ENCODE results near the gene GPER1.
"Not testable (repeated sequence)": the region's sequence is repeated elsewhere in the genome, so short reads cannot be mapped to it uniquely, and the experiment has no call there.

The GPER1 gene

DNA sequence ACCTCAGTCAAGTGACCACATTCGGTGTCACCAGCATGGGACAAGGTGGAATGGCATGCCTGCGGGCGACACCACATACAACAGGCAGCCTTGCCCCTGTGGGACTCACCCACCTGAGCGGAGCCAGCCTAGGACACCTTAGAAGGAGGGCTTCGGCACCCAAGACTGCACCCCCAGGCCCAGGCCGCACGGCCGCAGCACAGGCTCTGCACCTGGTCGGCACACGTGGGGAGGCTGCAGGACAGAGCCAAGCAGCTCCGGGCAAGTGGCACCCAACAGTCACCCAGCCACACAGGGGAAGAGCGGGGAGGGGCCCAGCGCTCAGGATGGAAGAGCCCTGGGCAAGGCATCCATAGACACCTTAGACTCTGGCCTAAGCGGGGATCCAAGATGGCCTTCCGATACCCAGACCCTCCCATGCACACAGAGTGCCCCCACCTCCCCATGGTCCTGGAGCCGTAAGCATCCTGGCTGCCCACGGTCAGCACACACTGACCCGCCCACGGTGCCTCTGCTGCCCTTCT lies 16.1 kb upstream of the GPER1 start:
- no peak for DNase-seq

DNA sequence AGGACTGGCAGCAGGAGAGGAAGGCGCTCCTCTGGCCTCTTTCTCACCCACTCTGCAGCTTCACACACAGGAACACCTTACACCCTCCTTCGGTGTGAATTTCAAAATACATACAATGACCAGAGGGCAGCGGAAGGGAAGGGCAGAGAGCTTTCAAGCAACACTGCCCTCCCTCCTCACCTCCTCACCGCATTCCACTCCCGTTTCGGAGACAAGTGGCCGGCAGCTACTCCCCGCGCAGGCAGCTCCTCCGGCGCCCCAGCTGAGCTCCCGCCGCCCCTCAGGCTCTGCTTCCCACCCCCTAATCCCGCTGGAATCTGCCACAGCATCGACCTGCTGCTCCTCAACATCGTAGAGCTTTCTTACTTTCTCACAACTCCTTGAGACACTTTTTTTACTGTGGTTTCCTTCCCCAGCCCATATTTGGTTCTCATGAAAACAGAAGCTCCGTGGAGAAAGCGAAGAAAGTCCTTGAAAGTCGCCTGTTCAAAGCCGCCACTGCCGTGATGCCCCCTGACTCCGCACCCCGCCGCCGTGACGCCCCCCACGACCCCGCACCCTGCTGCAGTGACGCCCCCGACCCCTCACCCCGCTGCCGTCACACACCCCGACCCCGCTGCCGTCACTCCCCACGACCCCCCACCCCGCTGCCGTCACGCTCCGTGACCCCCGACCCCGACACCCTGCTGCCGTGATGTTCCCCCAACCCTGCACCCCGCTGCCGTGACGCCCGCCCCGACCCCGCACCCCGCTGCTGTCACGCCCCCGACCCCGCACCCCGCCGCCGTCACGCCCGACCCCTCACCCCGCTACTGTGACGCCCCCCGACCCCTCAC lies 14.6 kb upstream of the GPER1 start:
- DNase-seq = no peak

DNA sequence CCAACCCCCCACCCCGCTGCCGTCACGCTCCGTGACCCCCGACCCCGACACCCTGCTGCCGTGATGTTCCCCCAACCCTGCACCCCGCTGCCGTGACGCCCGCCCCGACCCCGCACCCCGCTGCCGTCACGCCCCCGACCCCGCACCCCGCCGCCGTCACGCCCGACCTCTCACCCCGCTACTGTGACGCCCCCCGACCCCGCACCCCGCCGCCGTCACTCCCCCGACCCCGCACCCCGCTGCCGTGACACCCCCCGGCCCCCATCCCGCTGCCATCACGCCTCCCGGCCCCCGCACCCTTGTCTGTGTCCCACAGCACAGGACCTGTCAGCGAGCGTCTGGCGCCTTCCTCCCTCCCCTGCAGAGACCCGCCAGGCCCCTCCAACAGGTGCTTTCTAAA lies 13.9 kb upstream of the GPER1 start:
- DNase-seq = not testable (repeated sequence)

DNA sequence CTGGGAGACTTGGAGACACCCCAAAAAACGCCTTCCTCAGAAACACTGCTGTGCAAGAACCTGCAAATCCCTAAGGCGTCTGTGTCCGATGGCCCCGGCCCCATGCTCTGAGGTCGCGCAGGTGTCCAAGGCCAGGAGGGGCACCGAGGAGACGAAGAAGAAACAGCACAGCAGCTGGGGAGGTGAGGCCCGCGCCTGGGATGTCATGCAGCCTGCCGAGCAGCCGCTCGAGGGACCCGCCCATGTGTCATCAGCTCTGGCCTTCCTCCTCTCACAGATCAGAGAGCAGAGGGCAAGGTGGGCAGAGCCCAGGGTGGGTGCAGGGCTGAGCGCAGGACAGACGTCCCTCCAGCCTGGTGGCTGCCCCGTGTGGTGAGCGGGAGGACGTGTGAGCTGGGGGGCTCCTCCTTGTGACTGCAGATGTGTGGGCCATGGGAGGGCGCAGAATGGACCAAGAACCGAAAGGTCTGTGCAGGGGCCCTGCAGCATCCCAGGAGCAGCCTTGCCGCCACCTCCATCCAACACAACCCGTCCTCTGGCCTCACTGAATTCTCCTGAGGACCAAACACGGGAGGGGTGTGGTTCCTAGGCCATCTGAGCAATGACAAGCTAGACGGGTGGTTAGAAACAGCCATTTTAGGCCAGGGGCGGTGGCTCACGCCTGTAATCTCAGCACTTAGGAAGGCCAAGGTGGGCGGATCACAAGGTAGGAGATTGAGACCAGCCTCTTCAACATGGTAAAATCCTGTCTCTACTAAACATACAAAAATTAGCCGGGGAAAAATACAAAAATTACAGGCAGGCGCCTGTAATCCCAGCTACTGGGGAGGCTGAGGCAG lies 13.1 kb upstream of the GPER1 start:
- no peak for DNase-seq

DNA sequence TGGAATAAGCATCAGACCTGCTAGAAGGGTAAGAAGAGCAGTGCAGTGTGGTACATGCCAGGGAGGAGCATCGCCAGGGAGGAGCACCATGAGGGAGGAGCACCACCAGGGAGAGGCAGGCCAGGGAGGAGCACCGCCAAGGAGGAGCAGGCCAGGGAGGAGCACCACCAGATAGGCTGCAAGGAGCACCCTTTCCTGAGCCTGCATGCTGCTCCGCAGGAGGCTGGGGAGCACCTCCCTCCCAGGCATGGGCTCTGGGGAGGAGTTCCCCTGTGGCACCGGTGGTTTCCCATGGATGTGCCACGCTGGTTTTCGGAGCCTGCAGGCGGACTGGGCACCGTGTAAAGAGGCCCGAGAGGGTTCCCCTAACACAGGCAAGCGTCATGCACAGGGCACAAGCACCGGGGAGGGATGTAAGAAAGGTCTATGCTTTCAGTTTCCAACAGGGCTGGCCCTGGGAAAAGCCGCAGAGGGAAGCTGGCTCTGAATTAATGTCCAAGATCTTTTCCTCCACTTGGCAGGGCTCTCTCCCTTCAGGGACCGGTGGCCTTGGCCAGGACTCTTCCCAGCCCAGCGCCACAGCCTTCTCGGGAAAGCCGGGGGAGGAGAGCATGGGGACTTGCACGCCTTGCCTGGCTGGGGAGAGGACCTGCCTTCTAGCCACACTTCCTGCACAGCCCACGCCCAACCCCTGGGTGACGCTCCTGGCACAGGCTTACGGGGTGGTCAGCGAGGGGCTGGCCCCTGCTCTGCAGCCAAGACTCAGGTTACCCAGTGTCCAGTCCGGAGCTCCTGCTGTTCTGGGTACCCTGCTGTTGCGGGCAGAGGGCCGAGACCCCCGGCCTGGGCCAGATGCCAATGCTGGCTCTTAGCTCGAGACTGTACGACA lies 11.5 kb upstream of the GPER1 start:
- DNase-seq = no peak

DNA sequence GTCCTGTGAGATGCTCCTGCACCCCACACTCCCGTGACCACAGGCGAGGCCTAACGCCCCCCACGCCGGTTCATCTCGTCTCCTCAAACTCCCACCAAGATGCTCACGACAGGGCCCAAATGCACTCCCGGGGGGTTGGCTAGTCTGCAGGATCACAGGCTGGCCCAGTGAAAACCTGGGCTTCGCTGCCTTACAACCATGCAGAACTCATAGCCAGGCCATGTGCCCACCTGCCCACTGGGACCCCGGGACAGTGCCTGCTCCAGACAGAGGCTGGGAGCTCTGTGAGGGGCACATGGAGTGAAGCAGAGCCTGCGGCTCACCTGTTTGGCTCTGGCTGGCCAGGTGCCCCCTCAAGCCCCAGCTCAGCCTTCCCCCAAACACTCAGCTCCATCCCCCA lies 9.4 kb upstream of the GPER1 start:
- no peak for DNase-seq

DNA sequence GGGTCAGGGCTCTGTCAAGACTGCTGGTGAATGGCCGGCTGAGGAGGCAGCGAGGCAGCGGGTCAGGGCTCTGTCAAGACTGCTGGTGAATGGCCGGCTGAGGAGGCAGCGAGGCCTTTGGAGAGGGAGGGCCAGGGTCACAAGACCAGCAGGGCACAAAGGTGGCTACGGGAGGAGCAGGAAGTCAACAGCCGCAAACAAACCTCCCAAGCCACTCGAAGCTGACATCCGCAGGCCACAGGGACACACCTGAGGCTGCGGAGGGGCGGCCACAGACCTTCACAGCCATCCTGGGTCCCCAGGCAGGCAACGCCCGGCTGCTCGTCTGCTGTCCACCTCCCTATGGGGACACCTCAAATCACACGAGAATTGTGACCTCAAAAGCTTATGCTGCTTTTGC lies 8.9 kb upstream of the GPER1 start:
- DNase-seq = no peak

DNA sequence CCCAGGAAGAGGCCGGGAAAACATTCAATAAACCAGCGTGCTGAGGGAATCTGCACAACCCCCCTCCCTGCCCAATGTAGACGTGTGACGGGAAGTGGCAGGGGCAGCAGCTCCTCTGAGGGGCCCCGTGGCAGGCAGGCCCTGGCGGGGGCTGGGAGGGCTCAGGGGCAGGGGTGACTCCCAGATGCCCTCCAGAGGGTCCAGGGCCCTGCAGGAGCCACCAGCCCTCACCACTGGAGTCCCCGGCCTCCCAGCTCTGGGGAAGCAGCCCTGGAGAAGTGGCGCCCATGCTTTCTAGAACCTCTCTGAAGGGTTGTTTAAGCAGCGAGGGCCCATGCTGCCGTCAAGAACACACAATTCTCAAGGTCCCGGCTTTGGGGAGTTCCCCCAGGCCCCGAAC lies 8.4 kb upstream of the GPER1 start:
- no peak for DNase-seq

DNA sequence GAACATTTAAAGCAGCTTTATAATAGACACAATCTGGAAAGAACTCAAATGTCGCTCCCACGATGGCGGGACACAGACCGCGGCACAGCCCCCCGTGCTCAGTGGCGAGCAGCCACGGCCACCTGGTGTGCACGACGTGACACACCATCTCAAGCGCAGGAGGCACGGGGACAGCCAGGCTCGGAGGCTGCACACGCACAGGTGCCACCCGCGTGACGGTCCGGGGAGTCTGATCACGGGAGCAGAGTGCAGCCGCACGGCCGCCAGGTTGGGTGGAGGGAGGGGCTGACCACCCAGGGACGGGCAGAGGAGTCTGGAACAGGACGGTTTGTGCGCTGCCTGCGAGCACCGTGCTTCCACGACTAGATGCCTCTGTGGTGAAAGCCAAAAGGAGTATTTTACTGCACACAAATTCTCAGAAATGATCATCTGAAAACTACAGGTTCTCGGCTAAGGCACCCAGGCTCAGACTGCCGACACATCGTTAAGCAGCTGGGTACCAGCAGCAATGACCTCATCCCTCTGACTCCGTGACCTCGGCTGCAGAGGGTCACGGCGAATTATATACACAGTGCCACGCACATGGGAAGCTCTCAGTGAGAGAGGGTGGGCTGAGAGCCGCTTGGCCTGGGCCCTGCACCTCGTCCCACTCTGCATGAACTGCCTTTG lies 7.5 kb upstream of the GPER1 start:
- DNase-seq = no peak

DNA sequence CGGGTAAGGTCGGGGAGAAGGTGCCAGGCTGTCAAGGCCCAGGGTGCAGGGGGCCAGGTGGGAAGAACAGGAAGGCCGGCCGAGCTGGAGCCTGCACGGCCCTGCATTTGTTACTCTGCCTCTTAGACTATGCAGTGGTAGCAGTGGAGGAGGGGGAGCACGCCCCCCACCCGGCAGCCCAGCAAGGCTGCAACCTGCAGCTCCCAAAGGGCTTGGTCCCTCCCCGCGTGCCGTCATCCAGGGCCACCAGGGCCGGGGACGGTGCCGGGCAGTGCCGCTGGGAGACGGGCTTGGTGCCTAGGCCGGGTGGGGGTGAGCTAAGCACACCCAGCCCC lies 7.0 kb upstream of the GPER1 start:
- no peak for DNase-seq

DNA sequence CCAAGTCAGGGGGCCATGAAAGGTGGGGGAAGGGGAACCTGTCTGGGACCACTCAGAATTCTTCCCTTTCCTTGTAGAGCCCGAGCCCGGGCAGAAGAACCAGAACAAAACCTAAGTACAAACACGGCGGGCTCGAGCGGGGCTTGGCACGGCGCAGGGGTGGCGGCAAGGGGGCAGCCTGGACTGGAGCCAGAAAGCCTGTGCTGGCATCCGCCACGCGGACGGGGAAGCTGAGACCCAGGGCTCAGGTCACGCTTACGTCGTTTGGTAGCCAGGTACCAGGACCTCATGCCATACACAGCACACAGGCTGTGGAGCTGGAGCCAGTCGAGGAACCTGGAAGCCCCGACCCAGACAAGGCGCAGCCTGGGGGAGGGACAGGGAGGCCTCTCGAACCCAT lies 6.6 kb upstream of the GPER1 start:
- no peak for DNase-seq

DNA sequence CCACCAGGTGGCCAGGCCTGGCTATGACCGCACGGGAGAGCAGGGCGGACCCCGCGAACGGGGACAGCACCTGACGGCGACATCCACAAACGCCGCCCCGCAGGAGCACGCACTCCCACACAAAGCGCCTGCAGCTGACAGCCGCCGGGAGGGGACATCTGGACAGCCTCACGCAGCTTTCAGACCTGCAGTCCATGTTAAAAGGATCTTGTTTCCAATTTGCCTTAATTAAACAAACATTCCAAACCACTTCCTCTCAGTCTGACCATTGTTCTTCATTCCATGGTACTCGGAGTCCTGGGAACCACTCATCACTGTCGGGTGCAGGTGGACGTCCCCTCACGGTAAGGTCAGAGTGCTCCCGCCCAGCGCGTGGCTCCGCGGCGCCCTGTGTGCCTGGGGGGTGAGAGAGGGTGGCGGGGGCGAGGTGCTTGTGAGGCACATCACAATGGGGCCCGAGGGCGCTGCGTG lies 5.9 kb upstream of the GPER1 start:
- DNase-seq = peak; percentile 70

DNA sequence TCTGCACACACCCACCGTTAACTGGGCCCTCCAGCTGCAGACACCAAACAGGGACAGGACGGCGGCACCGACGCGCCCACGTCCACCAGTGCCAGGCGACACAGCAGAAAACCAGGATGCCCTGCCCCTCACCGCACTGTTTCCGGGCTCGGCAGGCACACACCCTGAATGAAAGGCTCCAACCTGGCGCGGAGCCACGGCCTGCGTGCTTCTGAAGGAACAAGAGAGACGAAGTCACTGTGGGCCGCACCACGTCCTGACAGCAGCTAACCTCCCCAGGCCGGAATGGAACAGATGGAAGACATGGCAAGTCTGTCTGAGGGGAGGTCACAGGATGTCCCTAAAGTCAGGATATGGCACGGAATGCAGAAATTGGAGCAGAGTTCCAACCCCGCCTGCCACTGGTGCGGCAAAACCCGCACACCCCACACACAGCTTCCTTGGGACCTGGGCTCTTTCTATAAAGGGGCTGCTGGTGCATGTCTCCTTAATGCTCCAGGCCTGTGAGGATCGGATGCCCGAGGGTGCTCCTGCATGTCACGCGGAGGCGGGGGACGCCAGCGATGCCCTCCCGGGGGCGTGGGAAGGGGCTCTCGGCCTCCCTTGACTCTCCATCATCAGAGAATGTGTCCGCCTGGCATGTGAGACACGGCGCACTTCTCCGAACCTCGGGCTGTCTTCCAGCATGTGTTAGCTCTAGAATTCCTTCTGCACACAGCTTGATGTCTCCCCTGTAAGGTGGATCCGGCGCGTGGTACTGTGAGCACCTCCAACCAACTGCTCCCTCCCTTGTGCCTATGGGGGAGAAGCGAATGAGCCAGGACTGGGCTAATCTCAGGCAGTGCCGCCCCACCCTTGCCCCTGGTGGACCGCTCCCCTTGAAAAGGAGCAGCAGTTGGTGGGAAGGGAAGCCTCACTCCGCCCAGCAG lies 3.9 kb upstream of the GPER1 start:
- DNase-seq = no peak

DNA sequence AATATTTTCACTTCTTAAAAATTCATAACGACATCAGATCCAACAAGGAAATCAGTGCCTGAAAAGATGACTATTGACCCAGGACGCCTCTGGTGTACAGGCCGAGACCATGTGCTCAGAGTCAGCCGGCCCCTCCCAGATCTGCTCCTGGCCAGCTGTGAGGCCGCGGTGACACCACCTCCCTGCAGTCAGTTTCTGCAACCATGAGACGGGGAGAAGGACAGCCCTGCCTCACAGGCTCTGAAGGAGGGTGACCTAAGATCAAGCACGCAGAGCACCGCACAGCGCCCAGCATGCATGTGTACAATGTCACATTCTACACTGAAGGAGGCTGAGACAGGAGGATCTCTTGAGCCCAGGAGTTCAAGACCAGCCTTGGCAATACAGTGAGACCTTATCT lies 2.6 kb upstream of the GPER1 start:
- DNase-seq = no peak

DNA sequence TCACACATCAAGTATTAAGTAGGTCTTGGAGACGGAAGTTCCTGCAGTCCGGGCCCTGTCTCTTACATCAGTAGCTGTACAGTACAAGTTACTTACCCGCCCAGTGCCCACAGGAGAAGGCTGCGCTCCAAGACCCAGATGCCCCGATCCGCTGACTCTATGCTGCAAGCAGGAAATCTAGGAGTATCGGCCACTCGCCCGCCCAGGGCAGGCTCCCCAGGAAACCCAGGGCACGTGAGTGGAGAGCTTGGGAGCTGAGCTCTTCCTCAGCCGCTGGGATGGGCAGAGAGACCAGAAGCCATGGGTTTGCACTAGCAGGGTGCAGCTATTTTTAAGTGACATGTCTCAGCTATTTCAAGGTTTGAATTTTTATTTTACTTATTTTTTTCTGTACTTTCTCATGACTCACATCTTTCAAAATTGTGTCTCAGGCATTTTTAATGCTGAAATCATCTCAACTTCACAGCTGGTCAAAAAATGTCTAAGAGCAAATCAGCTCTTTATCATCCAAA lies 1.9 kb upstream of the GPER1 start:
- DNase-seq = no peak

DNA sequence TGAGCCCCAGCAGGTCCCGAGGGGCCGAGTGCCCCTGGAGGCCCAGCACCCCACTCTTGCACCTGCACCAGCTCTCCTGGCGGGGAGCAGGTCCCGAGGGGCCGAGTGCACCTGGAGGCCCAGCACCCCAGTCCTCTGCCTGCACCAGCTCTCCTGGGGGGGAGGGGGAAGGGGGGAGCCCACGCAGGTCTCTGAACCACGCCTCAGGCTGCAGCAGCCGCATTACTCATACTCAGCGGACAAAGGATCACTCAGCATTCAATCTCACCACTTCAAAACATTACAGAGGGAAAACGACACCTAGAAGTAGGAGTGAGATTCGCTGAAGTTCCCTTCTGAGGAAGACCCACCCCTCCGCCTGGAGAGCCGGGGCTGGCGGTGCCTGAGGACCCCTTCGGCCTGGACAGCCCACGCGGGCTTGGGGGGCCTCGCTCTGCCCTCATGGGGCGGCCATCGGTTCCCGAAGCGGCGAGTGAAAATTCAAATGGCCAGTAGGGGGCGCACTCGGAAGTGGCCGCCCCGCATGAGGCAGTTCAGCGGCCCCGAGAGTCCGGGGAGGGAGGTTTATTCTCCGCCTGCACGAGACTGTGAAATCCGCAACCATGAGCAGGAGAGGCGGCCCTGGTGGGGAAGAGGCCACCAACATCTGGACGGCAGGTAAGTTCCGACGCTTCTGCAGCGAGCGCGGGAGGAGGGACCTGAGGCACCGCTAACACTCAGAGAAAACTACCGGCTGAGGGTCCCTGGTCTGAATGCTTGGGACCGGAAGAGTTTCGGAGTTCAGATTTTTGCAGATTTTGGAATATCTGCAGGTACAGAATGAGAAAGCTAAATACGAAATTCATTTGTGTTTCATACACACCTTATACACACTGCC lies 1.1 kb upstream of the GPER1 start:
- DNase-seq = no peak

DNA sequence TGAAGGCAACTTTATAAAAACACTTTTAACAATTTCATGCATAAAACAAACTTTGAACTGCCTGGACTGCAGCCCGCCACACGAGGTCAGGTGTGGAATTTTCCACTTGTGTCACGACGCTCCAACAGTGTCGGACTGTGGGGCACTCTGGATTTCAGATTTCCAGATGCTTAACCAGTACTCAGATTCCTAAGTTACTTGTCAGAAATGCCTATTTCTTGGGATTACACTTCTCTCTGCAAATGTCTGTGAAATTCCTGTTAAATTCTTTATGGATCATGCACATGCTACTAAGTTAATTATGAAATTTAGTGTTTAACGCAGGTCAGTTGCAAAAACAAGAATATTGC lies 473 bp upstream of the GPER1 start:
- no peak for DNase-seq

DNA sequence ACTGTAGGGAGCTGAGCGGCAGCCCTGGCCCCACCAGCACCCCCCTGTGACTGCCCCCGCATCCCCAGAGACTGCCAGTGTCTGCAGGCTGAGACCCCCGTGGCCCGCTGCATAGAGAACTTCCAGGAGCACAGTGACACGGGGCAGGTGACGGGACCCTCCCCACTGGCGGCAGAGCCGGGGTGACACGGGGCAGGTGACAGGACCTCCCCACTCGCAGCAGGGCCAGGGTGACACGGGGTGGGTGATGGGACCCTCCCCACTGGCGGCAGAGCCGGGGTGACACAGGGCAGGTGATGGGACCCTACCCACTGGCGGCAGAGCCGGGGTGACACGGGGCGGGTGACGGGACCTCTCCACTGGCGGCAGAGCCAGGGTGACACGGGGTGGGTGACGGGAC lies 2.3 kb downstream of the GPER1 start:
- DNase-seq = no peak

DNA sequence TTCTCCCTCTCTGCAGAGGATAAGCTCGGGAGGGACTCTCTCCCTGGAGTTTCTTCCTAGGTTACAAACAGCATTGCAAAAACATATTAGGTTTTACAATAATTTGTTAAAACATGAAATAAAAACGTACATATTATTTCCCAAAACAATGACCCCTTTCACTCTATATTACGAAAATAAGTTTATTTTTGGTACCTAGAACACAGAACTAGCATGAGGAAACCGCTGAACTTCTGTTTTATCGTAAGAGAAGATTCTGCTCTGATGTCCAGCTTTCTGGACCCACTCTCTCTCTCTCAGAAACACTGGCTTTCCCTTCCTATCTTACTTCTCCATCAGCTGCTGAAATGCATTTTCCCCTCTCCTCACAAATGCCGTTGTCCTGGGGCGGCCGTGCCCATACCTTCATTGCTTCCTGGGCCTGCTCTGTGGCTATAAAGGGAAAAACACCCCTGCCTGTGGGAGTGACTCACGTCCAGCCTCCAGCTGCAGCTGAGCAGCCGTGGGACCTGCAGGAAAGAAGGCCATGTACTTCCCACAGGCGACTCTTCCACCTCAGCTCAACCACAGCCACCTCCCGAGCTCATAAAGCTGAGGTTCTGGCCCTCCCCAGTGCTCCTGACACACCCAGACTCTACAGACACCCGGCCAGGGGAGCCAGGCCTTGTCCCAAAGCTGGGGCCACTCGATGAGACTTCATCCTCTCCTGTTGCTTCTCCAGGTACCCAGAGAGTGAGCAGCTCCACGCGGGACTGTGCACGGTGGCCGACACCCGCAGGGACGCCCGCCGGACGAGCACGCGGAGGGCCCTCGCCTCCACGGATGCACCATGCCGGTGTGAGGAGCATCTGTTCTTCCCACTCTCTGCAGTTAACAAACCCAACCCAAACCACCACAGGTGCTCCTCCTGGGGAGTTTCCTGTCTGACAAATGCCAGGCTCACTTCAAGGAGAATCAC lies 3.1 kb downstream of the GPER1 start:
- DNase-seq = no peak

Measured in NCI-H1417 treated with DMSO at 0.1 percent for 48 hours (cell line).